HG03571 (cell line): Measurements from ENCODE around the gene NUDT10.
"Not testable (repeated sequence)": the region's sequence is repeated elsewhere in the genome, so short reads cannot be mapped to it uniquely, and the experiment has no call there.

Experiments
- ATAC-seq: cut with Tn5 transposase; IDR thresholded peaks from one replicate; pipeline ENCODE4 v1.9.1; 2021; ENCODE audit not compliant: unreplicated experiment

Gene NUDT10

GRCh38 chrX:51332188-51332942 lies at the start of gene NUDT10:
NUDT10 (plus strand) TSS chrX:51332822; CDS start chrX:51332966, 144 bp downstream.
- no peak for ATAC-seq

DNA sequence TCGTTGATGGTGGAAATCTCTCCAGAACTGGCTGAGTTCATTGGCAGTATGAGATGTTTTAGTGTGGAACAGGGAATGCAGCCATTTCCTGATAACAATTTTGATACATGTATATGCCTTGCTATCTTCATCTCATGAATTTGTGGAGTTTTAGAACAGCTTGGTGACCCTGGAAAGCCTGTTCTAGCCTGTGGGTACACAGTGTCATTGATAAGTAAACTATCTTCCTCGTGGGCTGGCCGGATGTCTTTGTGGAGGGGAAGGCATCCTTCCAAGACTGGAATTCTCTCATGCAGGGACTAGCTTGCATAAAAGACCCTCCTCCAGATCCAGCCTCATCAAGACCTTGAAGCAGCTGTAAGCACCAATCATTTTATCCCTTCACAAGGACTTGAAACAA lies 40.2 kb upstream of the NUDT10 start:
- ATAC-seq, result no peak

- ATAC-seq, result no peak
These were observed 36.5 kb upstream of the NUDT10 start for GRCh38 chrX:51296138-51296537.

DNA sequence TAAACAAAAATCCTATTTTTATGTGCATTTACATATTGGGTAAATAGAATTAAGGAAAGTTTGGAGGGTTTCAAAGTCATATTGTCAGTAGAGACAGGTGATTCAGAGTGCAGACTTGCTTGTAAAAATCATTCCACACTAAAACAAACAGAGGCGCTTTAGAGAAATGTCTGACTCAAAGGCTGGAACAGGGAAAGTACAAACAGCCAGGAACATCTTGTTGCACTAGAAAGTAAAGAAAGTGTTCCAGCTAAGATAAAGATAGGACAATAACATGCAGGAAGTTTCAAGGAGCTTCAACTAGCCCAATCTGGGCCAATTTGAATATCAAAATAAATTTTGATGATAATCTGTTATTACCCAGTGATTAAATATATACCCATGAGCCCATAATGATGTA lies 16.4 kb upstream of the NUDT10 start:
- no peak for ATAC-seq

GRCh38 chrX:51332943-51333785 lies 542 bp downstream of the NUDT10 start:
- not testable (repeated sequence) for ATAC-seq

DNA sequence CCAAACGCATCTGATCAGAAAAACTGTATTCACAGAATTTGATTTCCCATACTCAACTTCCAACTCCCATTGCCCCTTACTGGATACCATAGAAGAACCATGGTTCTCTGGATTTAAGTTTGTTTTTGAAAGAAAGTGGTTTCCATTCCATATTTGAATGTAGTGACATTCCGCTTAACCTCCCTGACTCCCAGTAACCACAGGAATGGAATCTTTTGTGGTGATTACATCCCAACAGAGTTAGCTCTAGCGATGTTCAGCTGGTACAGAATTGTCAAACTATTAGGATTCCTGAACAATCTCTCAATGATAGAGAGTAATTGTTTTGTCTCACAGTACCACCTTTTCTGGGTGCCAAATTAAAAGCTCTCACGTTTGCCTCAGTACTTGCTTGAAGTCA lies 1.7 kb downstream of the NUDT10 start:
- no peak for ATAC-seq

GRCh38 chrX:51336584-51336983 lies 4.0 kb downstream of the NUDT10 start:
- ATAC-seq, result no peak

DNA sequence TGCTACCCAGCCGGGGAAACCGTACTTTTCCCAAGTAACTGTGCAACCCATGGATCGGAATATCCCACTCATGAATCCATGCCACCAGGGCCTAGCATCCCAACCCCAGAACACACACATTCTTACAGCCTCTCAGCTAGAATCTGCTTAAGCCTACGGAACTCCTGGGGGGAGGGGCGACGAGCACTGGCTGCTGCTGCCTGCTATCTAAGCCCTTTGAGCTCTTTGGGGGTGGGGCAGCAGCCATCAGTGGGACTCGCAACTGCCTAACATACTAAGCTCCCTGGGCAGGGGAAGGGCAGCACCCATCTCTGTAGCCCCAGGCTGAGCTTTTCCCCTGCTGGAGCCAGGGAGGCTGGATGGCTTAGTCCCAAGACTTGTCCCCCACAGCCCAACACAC lies 28.6 kb downstream of the NUDT10 start:
- ATAC-seq, result no peak

- ATAC-seq, result no peak
These were observed 44.0 kb downstream of the NUDT10 start for GRCh38 chrX:51376672-51377071.
